ENCODE measurements around the gene KIAA1217.

GRCh38 chr10:24435374-24435773, 226.4 kb downstream of the KIAA1217 start:
- no peak for TF ChIP-seq CTCF (IDR thresholded peaks at IDR 0.05; ENCODE audit: poor library complexity, severe bottlenecking)
- TF ChIP-seq MXI1 (conservative IDR thresholded peaks at IDR 0.05; ENCODE audit: poor library complexity, severe bottlenecking), result no peak
